NCI-H187 (cell line): Measurements from ENCODE around the gene RNF212.
"Not testable (repeated sequence)": the region's sequence is repeated elsewhere in the genome, so short reads cannot be mapped to it uniquely, and the experiment has no call there.

Experiments
- DNase-seq, 2 experiments: peaks; one replicate each; lab custom pipeline; 2025; lab: John Stamatoyannopoulos, UW

RNF212 gene

DNA sequence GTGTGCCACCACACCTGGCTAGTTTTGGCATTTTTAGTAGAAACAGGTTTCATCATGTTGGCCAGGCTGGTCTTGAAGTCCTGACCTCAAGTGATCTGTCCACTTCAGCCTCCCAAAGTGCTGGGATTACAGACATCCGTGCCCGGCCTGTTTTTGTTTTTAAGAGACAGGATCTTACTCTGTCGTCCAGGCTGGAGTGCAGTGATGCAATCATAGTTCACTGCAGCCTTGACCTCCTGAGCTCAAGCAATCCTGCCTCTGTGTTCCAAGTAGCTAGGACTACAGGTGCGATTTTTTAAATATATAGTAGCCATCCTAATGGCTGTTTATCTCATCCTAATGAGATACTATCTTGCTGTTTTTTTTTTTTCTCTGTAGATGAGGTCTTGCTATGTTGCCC is 47.6 kb downstream of the RNF212 start:
- no peak for DNase-seq

- no peak for DNase-seq
Measured at GRCh38 chr4:1062419-1062818, 50.9 kb downstream of the RNF212 start.

DNA sequence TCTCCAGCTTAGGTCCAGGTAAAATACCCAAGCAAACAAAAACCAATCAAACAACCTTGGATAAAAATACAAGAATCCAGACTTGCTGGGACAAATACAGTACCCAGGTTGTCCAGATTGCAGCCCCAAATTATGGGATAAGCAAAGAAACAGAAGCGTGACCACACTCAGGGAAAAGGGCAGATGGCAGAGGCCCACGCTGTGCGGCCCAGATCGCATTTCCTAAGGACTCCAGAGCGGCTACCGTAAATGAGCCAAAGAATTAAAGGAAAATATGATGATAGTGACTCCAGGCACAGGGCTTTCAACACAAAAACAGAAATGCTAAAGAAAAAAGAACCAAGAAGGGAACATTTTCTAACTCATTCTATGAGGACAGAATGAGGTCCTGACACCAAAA is 51.6 kb downstream of the RNF212 start:
- DNase-seq: no peak

- no peak for DNase-seq
Measured at GRCh38 chr4:1061056-1061700, 52.2 kb downstream of the RNF212 start.

DNA sequence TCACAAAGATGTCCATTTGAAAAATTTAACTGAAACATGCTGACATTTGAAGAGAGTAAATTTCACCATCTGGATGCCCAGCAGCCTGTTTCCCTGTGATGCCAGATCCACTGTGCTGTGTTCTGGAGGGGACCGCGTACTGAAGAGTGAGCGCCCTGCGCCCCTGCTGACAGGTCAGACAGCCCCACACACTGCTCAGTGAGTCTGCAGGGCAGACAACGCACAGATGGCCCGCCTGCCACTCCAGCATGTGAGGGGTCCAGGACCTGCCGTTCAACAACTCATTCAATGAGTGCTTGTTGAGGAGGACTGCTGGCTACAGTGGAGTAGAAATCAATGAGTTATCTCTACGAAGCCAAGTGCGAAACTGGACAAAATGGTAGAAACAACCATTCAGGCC is 52.7 kb downstream of the RNF212 start:
- no peak for DNase-seq

DNA sequence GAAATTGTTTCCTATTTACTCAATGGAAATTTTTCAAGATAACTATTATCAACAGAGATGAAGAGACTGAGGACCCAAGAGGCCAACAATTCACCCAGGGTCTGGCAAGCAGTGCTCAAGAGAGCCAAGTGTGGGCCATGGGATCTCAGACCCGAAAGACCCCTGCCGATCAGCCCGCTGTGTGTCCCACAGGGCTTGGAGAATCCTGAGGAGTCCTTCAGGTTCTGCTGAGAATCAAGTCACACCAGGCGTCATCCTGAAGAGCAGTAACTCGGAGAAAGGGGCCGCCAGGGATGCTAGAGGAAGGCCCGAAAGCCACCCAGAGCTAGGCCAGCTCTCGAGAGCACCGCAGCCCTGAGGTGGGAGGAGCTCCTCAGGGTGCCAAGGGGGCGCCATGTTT is 53.2 kb downstream of the RNF212 start:
- DNase-seq: no peak

DNA sequence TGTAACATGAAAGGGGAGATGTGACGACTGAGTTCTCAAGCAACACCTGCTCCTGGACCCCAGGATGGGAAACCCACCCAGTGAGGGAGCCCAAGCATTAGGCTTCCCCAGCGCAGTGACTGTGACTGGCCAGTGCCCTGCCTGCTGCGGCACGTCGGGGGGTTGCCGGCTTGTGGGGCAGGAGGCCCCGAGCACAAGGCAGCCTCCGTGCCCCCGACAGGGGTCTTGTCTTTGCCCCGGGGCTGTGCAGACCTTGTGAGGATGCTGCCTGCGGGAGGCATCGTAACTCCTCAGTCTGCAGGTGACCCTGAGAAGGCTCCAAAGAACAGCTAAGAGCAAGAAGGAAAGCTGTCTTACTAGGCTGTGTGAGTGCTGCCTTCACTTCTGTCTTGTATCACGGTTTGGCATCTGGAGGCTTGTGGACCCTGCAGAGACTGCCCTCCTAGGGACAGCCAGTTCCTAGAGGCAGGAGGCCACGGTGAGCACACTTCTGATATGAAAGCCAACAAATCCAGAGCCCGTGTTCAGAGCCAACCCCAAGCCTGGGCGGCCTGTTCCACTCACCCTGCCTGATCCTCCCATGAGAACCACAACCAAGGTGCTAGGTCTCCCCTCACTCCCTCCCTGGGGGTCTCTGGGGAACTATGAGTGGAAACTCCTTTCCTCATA is 54.2 kb downstream of the RNF212 start:
- DNase-seq: no peak

DNA sequence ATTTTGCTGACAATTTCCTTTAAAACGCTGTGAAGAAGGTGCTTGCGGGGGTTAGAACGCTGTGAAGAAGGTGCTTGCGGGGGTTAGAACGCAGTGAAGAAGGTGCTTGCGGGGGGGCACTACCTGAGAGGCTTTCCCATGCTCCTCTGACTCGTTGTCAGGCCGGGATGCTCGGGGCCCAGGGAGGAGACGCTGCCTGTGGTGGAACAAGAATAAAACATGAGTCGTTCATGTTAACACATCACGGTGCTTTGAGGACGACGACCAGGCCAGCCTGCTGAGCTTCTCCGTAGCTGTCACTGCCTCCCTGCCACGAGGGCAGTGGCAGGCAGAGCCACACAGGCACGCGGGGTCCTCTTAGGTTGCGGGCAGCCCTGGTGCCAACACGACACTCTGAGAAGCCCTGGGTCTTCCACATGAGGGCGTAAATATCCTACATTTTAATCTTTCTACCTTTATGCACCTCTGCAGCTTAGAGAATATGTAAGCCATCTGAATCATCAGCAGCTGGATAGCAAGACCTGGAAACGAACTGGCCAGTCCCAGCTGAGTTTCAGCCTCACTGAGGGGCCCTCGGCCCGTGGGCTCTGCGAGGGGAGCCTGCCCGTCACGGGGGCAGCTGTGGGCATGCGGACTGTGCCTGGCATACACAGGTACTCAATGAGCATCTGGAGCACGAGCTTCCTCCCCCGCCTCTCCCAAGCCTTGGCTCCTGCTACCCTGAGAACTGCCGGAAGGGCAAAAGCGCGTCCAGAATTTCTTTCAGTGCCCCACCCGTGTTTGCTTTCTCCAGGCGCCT is 55.0 kb downstream of the RNF212 start:
- DNase-seq: no peak

GRCh38 chr4:1057403-1057745 is 56.0 kb downstream of the RNF212 start:
- DNase-seq: no peak

DNA sequence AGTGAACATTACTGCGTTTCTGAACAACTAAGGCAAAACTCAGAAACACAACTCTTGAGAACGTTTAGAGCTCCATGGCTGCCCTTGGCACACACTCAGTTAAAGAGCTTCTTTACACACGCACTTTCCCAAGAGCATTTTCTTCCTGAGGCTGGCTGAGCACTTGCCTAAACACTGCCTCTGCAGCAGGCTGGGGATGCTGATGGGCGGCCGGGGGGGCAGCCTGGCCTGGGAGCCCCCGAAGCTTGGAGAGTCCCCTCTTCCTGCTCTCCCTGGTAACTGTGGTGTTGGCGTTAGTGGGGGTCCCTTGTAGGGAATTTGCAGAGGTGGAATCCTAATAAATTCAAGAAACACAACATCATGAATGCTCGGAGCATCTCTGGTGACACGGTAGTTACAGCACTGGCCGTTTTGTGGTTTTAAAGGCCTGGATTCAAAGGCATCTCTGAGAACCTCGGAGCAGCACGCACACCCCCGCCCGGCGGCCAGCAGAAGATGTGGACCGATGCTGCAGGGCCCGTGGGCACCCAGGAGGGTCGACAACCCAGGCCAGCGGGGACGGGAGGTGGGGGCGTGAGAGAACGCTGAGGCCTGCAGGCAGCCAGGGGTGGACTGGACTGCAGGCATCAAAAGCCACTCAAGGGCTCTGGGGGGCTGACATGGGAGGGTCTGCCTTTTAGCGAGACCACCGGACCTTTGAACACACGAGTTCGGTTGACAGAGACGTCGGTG is 56.5 kb downstream of the RNF212 start:
- DNase-seq: no peak

DNA sequence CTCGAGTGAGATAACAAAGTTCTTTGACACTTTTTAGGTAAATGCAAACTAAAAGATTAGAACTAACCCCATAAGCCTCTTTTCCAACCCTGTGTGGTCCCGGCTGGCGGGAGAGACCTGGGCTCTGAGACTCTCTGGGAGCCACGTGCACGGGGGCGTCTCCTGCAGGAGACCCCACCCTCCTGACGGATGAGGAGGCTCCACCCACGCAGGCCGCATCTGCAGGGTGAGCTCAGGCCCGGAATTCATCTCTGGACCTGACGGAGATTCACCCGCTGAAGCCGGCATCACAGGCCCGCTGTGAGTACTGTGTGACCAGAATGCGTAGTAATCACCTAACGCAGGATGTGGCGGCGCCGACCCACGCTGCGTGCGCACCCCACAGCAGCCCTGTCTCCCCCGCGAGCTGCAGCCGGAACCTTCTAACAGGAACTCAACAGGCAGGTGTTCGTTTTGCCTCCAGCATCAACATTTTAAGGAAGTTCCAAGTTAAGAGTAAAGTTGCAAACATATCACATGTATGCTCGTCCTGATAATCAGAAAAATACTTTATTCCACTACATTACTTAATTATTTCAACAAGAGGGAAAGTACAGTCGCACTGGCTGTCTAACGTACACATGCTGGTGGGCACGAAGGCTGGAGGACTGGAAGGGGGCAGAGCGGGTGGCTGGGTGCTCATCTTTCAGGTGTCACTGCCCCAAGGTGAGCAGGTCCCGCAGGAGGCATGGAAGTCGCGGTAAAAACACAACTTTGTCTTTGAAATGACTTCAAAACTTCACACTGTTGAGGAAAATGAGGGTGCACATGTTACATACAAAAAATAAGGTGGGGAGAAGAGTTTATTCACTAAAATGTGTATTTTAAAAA is 57.4 kb downstream of the RNF212 start:
- no peak for DNase-seq

- DNase-seq: not testable (repeated sequence)
Measured at GRCh38 chr4:1055243-1055701, 58.1 kb downstream of the RNF212 start.

- DNase-seq: not testable (repeated sequence)
Measured at GRCh38 chr4:1054696-1055242, 58.6 kb downstream of the RNF212 start.

DNA sequence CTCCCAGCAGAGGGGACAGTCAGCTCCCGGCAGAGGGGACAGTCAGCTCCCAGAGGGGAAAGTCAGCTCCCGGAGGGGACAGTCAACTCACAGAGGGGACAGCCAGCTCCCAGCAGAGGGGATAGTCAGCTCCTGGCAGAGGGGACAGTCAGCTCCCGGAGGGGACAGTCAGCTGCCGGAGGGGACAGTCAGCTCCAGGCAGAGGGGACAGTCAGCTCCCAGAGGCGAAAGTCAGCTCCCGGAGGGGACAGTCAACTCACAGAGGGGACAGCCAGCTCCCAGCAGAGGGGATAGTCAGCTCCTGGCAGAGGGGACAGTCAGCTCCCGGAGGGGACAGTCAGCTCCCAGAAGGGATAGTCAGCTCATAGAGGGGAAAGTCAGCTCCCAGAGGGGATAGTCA is 59.5 kb downstream of the RNF212 start:
- not testable (repeated sequence) for DNase-seq

- no peak for DNase-seq
Measured at GRCh38 chr4:1053080-1053661, 60.2 kb downstream of the RNF212 start.

- DNase-seq: no peak
Measured at GRCh38 chr4:1052231-1052671, 61.1 kb downstream of the RNF212 start.

DNA sequence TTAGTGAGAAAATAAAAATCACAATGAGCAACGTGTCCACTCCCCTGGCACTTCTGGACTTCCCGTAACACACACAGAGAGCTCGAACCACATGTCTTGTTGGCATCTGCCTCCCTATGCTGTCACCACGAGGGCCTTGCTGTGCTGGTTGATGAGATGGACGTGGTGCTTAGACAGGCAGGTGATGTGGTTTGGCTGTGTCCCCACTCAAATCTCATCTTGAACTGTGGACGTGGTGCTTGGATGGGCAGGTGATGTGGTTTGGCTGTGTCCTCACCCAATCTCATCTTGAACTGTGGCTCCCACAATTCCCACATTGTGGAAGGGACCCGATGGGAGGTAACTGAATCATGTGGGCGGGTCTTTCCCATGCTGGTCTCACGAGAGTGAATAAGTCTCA is 61.9 kb downstream of the RNF212 start:
- DNase-seq: no peak

DNA sequence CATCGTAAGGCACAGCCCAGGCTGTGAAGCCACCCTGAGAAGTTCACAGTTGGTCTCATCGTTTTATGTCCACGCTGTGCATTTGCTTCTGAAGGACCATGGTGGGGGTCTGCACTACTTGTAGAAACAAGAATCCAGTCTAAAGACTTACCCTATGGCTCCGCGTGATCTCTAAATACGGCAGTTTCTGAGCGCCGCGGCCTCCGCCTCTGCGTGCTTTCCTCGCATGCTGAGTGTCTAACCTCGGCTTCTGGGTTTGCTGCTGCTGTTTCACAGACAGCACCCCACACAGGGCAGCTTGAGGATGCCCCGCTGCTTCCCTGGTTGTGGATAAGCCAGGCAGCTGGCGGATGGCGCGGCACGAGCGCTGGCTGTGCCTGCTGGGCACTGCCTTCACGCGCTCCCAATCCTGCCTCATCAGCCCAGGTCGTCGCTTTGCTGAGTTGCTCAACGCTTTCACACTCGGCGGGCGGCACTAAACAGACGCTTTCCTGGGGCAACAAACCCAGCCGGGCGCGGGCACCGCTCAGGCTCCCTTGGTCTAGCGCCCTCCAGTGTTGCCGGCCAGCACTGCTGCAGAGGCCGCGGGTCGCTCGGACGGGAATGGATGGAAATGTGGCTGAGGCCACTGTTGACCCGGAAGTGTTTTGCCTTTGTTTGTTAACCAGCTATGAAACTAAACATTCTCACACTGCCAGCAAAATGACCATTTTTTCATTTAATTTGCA is 62.7 kb downstream of the RNF212 start:
- no peak for DNase-seq

GRCh38 chr4:1049591-1049905 is 63.8 kb downstream of the RNF212 start:
- no peak for DNase-seq
